NCI-H82 treated with DMSO at 0.1 percent for 48 hours (cell line): ENCODE results near the gene SAMD9.
"Not testable (repeated sequence)": the region's sequence is repeated elsewhere in the genome, so short reads cannot be mapped to it uniquely, and the experiment has no call there.

Experiments used
- DNase-seq: peaks from one replicate; lab custom pipeline; 2025; ENCODE audit not compliant: unreplicated experiment; lab: John Stamatoyannopoulos, UW

SAMD9 gene

GRCh38 chr7:93117852-93118530 is at the start of gene SAMD9:
Gene SAMD9, minus strand, starts transcription at chr7:93117979. Its CDS starts 11,882 bp downstream, at chr7:93106097.
- DNase-seq = peak; percentile 22

DNA sequence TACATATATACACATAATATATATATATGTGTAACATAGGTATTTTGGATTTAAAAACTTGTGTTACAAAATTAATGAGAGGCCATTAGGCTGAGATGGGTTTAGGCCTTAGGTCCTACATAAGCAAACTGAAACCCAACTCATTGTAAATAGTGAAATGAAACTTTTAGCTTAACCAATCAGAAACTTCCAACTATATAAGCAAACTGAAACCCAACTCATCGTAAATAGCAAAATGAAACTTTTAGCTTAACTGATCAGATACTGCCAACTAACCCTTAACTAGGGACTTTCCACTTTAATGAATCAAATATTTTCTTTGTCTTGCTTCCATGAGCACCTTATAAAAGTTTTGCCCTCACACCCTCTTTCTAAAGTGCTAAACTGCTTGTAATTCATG is 47.7 kb upstream of the SAMD9 start:
- no peak for DNase-seq

DNA sequence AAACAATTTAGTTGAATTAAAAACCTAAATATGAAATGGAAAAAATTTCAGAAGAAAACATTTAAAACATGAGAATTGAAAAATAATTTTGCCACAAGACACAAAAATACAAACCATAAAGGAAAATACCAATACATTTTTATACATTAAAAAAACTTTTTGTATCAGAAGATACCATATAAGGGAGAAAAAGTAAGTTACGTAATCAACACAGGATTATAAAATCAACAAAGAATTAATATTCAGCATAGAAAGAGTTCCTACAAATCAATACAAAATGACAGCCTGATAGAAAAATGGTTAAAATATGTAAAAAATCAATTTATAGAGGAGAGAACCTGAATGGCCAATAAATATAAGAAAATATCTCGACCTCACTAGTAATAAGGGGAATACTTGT is 47.0 kb upstream of the SAMD9 start:
- no peak for DNase-seq

GRCh38 chr7:93161181-93161762 is 43.5 kb upstream of the SAMD9 start:
- DNase-seq = no peak

- no peak for DNase-seq
These were observed 42.6 kb upstream of the SAMD9 start for GRCh38 chr7:93160410-93160809.

DNA sequence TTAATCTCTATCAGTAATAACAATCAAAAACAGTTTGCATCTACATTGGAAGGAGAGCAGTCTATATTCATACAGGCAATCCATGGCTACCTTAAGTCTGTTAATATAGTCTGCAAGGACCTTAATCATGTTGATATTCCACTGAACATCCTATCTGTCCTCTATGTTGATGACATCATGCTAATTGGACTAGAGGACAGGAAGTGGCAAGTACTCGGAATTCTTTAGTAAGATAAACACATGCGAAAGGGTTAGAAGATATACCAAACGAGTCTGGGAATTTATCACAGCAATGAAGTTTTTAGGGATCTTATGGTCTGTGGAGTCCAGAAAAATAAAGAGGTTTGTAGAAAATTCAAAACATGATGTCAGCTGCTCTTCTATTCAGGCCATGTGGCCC is 41.7 kb upstream of the SAMD9 start:
- DNase-seq = no peak

DNA sequence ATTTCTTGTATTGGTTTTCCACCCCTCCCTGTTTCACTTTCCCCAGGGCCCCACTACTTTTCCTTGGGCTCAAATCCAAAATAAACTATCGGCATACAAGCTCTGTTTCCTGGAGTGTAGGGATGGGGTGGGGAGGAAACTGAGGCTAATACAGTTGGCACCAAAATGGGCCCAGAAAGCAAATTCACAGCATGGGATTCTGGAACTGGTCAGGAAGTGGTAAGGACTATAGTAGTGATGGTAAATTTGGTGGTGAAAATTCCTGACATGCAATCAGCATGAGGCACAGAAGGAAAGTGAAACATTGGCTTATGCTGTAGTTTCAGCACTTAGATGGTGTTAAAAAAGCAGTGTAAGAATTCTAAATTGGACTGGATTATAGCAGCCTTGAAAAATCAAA is 39.1 kb upstream of the SAMD9 start:
- no peak for DNase-seq

- DNase-seq = no peak
These were observed 32.5 kb upstream of the SAMD9 start for GRCh38 chr7:93150200-93150835.

GRCh38 chr7:93148727-93149126 is 30.9 kb upstream of the SAMD9 start:
- DNase-seq = peak; percentile 37

GRCh38 chr7:93148144-93148543 is 30.4 kb upstream of the SAMD9 start, which contains the start of gene SAMD9L:
Gene SAMD9L, minus strand, starts transcription at chr7:93148385. Its CDS starts 12,414 bp downstream, at chr7:93135971.
- no peak for DNase-seq

DNA sequence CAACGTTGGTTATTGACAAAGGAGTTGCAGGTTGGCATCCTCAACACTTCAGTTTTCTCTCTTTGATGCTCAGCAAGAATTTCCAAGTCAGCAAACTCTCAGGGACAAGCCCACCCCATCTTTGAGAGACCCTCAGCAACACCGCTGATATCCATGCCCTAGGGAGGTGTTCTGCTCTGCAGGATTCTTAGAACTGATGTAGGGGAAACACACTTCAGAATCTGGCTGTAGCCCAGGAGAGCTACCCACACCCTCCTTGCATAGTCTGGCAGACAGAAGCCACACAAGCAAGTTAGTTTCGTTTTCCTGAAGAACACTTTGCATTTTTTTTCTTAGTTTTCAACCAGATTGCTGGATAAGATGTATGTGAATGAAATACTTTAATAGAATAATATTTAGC is 29.6 kb upstream of the SAMD9 start:
- DNase-seq = no peak

- no peak for DNase-seq
These were observed 28.8 kb upstream of the SAMD9 start for GRCh38 chr7:93146472-93147141.

DNA sequence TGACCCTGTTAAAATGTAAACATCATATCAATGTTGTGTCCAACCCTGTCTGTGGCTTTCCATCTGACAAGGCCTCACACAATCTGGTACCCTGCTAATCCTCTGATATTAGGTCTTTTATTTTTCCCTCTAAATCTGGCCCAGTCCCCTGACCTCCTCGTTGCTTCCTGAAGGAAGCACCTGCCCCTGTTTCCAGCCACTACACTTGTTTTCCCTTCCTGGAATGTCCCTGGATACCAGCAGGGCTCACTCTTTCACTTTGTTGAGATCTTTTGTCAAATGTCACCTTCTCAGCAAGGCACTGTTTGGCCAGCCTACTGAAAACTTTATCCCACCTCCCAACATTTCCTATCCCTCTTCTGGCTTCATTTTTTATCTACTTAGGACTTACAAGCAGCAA is 28.3 kb upstream of the SAMD9 start:
- peak; percentile 19 for DNase-seq

GRCh38 chr7:93145354-93145753 is 27.6 kb upstream of the SAMD9 start:
- no peak for DNase-seq

- no peak for DNase-seq
These were observed 24.3 kb upstream of the SAMD9 start for GRCh38 chr7:93142127-93142526.

GRCh38 chr7:93140582-93141191 is 22.9 kb upstream of the SAMD9 start:
- no peak for DNase-seq

GRCh38 chr7:93138576-93138975 is 20.8 kb upstream of the SAMD9 start:
- DNase-seq = no peak

- no peak for DNase-seq
These were observed 15.2 kb upstream of the SAMD9 start for GRCh38 chr7:93133005-93133404.

DNA sequence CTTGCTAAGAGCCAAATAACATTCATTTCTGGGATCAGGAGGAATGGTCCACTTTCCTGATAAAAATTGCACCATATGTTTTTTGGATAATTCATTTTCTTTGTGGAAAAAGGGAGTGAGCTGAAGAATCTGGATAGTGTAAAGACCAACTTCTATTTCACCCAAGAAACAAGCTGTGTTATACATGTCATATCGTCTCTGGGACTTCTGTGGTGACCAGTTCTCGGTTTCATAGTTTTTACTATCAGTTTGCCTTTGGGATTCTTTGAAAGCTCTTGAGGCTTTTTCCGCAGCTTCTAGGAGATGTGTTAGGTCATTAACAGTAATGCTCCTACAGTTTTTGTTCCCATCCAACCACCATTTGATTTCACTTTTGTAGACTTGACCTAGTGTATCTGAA is 14.4 kb upstream of the SAMD9 start:
- DNase-seq = no peak

GRCh38 chr7:93126954-93127353 is 9.2 kb upstream of the SAMD9 start:
- not testable (repeated sequence) for DNase-seq

GRCh38 chr7:93123532-93123931 is 5.8 kb upstream of the SAMD9 start:
- not testable (repeated sequence) for DNase-seq
